Measurements from ENCODE around the gene TMEM220.
"Not testable (repeated sequence)": the region's sequence is repeated elsewhere in the genome, so short reads cannot be mapped to it uniquely, and the experiment has no call there.

The TMEM220 gene

DNA sequence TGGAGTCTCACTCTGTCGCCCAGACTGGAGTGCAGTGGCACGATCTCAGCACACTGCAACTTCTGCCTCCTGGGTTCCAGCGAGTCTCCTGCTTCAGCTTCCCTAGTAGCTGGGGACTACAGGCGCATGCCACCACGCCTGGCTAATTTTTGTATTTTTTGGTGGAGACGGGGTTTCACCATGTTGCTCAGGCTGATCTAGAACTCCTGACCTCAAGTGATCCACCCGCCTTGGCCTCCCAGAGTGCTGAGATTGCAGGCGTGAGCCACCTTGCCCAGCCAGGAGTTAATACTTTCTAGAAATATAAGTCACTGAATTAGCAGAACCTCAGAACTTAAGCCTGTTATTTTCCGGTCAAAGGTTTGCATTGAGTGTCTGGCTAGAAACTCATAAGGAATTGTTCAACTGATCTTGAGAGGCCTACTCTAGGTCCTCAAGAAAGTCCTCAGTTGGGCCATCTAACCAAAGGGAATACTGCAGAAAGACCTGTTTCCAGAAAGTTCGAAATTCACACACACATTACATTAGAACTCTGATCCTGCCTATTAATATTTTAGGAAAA is 1.4 kb downstream of the TMEM220 start:
- TF ChIP-seq POLR2A (IDR thresholded peaks at IDR 0.05; ENCODE audit: low read length) (no peak), GATA1 (IDR thresholded peaks at IDR 0.05; ENCODE audit: low read depth, low read length) (no peak)
- no peak for DNase-seq

DNA sequence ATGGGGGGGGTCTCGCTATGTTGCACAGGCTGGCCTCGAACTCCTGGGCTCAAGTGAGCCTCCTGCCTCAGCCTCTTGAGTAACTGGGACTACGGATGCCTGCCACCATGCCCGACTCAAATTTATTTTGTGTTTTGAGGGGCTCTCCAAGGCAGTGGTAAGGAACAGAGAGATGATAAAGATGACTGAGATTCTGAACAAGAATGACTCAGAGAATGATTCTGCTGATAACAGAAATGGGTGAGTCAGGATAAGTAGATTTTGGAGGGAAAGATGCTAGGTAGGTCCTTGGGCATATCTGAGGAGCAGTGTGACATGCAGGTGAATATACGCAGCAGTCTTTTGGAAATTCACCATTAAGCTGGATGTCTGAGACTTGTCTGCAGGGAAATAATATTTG is 2.6 kb downstream of the TMEM220 start:
- TF ChIP-seq POLR2A (IDR thresholded peaks at IDR 0.05; ENCODE audit: low read length) (no peak), GATA1 (IDR thresholded peaks at IDR 0.05; ENCODE audit: low read depth, low read length) (no peak)
- no peak for DNase-seq

DNA sequence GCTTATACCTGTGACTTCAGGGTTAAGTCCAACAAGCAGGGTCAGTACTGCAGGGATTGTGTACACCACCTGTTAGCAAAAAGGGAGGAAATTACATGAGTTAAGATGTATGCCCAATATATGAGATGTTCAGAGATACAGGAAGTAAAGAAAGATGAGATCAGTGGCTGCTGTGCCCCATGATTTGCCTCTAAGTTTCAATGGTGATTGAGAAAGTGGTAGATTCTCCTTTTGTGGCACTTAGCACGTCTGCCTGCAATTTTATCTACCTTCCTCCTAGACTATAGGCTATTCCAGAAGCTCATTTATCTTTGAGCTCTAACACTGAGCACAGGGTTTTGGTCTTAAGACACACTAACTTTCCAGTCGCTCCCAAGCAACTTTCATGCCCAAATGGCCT is 3.6 kb downstream of the TMEM220 start:
- TF ChIP-seq GATA1 (IDR thresholded peaks at IDR 0.05; ENCODE audit: low read depth, low read length) (no peak), POLR2A (IDR thresholded peaks at IDR 0.05; ENCODE audit: low read length) (no peak)
- DNase-seq = no peak

DNA sequence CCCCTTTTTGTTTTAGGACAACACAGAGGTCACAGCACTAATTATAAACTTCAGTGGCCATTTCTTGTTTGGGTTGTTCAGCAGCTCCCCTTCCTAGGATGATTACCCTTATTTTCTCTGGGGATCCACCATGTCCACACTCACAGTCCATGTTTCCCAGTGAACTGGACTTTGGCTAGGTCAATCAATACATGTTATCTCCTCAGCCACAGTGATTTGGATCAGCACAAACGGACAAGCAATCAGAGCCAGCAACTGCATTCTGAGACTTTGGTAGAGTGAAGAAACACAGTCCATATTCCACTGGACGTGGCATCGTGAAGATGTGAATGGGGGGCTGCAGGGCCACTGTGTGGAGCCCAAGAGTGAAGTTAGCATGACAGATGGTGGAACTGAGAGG is 4.6 kb downstream of the TMEM220 start:
- DNase-seq = no peak
- TF ChIP-seq GATA1 (IDR thresholded peaks at IDR 0.05; ENCODE audit: low read depth, low read length) (no peak), POLR2A (IDR thresholded peaks at IDR 0.05; ENCODE audit: low read length) (no peak)

DNA sequence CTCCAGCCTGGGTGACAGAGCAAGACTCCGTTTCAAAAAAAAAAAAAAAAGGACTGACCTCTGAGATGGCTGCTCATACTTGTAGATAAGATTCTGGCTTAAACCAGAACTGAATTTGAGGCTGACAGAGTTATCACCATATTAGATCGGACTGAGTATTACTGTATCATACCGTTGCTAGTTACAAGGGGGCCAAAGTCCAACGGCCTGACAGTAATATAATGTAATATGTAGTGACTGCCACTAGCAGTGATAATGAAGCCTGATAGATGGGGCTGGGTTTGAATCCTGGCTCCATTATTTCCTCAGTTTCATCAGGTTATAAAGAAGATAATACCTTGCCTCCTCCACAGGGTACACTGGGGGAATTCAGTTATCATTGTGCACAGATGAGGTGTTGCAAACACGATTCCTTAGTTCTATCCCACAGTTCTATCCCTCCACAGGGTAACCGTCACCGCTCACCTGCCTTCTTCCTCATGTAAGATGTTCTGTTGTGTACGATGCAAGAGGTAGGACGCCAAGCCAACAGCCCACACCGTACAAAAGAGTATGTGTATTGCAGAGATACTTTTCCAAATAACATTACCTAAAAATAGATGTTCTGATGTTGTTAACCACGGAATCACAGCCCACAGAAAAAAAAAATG is 5.2 kb downstream of the TMEM220 start:
- peak; percentile 8 to 20 for DNase-seq
- TF ChIP-seq POLR2A (IDR thresholded peaks at IDR 0.05; ENCODE audit: low read length) (no peak), GATA1 (IDR thresholded peaks at IDR 0.05; ENCODE audit: low read depth, low read length) (no peak)

DNA sequence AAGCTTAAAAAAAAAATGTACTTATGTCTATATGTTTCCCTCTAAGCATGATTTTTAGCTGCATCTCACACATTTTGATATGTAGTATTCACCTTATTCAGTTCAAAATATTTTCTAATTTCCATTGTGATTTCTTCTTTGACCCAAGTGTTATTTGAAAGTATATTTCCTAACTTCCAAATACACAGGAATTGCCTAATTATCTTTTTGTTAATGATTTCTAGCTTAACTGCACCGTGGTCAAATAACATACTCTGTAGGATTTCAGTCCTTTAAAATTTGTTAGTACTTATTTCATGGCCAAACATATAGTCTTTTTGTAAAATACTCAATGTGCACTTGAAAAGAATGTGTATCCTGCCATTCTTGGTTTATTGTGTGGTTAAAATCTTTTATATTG is 11.3 kb downstream of the TMEM220 start:
- no peak for TF ChIP-seq GATA1 (IDR thresholded peaks at IDR 0.05; ENCODE audit: low read depth, low read length)
- no peak for TF ChIP-seq POLR2A (IDR thresholded peaks at IDR 0.05; ENCODE audit: low read length)
- no peak for DNase-seq

DNA sequence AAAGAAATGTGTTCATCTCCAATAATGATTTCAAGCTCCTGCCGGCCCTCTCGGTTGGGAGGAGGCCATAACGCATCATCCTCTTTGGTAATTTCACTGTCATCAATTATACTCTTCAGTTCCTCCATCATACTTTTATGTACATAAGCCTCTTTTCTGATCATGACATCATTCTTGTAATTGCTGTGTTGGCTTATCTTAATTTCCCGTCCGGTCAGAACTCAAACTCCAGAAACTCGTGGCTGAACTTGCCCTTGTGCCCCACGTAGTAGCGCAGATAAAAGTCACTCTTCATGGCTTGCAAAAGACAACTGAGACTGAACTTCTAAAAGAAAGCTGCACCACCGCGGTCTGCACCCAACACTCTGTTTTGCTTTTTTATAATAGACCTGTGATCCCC is 13.6 kb downstream of the TMEM220 start:
- TF ChIP-seq GATA1 (IDR thresholded peaks at IDR 0.05; ENCODE audit: low read depth, low read length) (no peak), POLR2A (IDR thresholded peaks at IDR 0.05; ENCODE audit: low read length) (no peak)
- DNase-seq = no peak

DNA sequence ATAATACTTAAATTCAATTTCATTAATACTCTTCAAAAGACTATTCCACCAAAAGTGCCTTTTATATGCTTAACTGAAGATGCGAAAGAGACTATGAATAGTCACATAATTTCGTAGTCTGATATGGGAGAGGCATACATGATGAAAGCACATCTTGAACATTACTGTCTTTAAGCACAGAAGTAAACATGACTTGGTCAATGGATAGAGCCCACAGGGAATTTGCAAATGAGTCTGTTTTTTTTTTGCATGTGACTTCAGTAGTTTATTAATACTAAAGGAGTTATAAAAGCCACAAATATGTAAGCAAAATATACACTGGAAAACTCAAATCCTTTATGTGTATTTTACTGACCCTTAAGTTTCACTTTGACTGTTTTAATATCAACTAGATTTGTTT is 16.5 kb downstream of the TMEM220 start:
- DNase-seq = no peak
- TF ChIP-seq POLR2A (IDR thresholded peaks at IDR 0.05; ENCODE audit: low read length) = no peak
- no peak for TF ChIP-seq GATA1 (IDR thresholded peaks at IDR 0.05; ENCODE audit: low read depth, low read length)

DNA sequence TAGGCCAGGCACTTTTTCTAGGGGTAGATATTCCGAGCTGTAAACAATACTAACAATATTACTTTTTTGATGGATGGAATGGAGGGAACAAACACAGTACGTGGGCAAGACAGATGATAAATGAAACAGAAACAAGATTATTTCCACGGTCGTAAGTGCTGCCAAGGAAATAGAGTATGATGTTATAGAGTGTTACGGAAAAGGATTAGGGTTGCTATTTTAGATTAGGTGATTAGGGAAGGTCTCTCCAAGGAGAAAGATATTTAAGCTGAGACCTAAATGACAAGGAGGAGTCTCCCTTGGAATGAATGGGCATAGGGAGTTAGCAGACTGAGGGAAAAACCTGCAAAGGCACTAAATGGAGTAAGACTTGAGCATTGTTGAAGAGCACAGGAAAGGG is 24.1 kb downstream of the TMEM220 start:
- TF ChIP-seq POLR2A (IDR thresholded peaks at IDR 0.05; ENCODE audit: low read length) (no peak), GATA1 (IDR thresholded peaks at IDR 0.05; ENCODE audit: low read depth, low read length) (no peak)

DNA sequence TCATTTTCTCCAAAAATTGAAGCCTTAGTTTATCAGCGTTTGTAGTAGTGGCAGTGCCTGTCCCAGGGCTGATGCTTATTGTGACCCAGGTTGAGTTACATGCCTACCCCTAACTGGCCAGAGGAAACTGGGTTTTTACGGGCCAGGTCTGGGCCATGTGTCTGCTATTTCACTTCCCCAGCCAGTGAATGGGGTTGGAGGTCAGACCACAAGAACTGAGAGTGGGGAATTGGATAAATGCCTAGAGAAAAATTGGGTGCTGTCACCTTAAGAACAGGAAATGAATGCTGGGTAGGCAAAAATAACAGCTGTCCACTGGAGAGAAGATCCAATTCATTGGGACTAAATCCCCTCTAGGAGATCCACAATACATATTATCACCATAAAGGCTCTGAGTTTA is 27.2 kb downstream of the TMEM220 start:
- no peak for DNase-seq
- no peak for TF ChIP-seq GATA1 (IDR thresholded peaks at IDR 0.05; ENCODE audit: low read depth, low read length)
- no peak for TF ChIP-seq POLR2A (IDR thresholded peaks at IDR 0.05; ENCODE audit: low read length)

More for the DNA sequence above, 24.1 kb downstream of the TMEM220 start:
- DNase-seq = no peak

DNA sequence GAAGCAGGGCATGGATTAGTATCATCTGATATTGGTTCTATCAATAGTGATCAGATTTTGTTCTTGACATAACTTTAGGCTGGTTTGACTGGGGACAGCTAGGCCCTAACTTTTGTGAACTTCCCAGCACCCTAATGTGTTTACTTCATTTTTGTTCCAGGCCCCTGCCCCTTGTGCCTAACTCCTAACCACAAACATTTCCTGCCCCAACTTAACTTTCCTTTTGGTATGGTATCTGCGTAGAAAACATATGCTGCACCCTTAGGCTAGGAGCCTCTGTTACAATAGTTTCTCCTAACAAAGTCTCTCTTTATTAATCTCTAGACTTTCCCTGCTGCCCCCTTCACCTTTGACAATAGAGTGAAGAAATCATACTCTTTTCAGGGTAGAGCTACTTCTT is 30.0 kb downstream of the TMEM220 start:
- DNase-seq = no peak
- TF ChIP-seq POLR2A (IDR thresholded peaks at IDR 0.05; ENCODE audit: low read length) = no peak
- TF ChIP-seq GATA1 (IDR thresholded peaks at IDR 0.05; ENCODE audit: low read depth, low read length) = no peak

DNA sequence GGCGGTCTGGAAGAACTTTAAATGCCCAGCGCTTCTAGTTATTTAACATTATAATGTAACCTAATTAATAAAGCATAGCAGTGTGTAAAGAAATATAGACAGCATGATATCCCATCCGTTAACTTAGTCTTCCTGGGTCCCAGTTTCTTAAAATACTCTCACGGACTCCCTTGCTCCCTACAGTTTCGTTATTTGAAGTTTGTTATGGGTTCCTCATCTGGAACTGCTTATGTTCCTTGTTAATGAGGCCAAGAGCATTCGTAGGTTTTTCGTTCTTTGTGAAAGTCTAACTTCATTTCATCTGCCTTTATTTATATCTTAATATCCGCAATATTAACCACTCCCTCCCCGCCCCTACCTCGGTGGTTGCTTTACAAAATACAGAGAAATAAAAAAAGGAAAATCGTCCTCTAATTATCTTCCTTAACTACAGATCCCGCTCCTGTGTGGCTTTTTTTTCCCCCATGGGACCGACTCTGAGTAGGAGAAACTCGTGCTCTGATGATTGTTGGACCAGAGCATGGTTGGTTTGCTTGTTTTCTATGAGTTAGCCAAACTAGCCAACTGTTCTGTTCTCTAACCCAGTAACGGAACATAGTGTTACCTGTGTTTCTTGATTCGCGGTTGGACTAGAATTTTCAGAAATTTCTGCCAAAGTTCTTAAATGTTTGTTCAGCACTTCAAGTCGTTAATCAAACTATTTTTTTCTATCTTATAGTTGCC is 31.6 kb downstream of the TMEM220 start:
- DNase-seq = peak; percentile 42 to 61
- TF ChIP-seq GATA1 (IDR thresholded peaks at IDR 0.05; ENCODE audit: low read depth, low read length) = no peak

DNA sequence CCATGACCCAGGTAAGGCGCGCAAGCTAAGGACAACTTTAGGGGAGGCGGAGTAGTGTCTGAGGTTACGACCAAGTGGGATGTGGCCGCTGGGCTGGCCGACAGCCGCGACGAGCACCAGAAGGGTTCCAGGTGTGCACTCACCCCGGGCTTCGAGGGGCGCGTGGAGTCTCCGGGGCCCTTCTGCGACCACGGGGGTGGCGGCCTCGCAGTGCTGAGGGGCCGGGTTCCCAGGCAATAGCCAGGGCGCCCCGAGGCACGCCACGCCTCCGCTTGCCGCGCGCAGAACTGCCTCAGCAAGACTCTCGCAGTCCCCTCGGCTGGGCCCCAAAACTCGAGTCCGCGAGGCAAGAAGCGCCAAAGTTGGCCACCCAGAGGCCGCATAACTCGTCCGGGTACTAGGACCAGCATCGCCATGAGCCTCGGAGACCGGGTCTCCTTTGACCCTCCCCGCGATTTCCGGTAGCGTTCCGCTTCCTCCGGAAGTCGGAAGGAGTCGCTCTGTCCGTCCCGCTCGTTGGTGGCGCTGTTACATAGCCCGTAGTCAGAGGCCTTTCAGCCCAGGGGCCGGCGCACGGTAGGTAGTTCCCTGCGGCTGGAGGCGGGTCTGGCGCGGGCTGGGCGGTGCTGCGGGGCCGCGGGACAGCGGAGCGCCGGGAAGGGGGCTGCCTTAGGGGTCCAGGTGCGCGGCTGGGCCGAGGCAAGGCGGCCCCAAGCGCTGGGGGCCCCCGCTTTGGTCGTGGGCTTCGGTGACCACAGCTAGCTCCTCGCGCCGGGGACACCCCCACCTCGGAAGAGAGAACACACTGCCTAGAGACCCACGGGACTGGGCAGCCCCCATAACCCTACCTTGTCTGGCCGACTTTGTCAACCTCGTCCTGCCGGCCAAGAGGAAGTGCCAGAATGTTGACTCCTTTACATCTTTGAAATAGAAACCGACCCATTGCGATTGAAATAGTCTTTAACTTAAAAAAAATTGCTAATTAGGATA is 32.4 kb downstream of the TMEM220 start, which contains the start of the genes ADPRM and SCO1:
Gene ADPRM, plus strand, starts transcription at position 503 of the 990 bp plus-strand sequence. CDS start 7,333 bp downstream, outside the sequence.
Gene SCO1, minus strand, starts transcription at position 442 of the 990 bp plus-strand sequence. Its CDS starts 26 bp downstream, at position 416.
- peak; percentile 94 to 95 for DNase-seq
- TF ChIP-seq POLR2A (IDR thresholded peaks at IDR 0.05; ENCODE audit: low read length) (peak; percentile 94), GATA1 (IDR thresholded peaks at IDR 0.05; ENCODE audit: low read depth, low read length) (no peak)

DNA sequence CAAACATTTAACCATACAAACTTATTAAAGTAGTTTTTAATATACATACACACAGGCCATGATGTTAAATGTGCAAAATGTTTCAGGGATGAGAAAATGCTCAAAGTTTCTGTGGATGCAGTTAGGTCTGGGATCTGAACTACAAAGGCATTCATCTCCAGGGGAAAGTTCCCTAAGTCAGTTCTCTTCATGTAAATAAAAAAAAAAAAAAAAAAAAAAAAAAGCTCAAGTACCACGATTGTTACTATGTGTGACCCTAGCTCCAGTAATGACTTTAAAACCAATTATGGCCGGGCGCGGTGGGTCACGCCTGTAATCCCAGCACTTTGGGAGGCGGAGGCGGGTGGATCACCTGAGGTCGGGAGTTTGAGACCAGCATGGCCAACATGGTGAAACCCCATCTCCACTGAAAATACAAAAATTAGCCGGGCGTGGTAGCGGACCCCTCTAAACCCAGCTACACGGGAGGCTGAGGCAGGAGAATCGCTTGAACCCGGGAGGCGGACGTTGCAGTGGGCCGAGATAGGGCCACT is 33.9 kb downstream of the TMEM220 start:
- DNase-seq = not testable (repeated sequence)

Measured in erythroblast (primary cell).